ENCODE measurements around the gene EVI5. TPM values are rescaled to one million over a fixed set of nuclear protein-coding genes. Genes with fewer than 3 reads are reported as not detected.

The EVI5 gene
- total RNA-seq, 4 donors from 2014 or later, result 24.9 to 47.8 (median 28.5) TPM

DNA sequence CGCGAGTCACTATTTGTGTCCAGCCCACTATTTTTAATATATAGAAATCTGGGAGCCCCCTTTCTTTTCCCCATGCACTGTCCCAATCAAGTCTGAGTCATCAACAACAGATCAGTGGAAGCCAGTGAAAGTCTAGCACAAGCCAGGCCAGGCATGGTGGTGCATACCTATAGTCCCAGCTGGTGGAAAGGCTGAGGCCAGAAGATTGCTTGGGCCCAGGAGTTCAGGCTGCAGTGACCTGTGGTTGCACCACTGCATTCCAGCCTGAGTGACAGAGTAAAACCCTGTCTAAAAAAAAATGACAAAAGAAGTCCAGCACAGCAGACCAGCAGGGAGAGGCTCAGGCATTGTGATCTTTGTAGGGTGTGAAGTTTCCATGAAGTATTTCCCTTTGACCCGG is 38.0 kb upstream of the EVI5 start:
- no peak for TF ChIP-seq CTCF (IDR thresholded peaks at IDR 0.05; ENCODE audit: low read depth)

DNA sequence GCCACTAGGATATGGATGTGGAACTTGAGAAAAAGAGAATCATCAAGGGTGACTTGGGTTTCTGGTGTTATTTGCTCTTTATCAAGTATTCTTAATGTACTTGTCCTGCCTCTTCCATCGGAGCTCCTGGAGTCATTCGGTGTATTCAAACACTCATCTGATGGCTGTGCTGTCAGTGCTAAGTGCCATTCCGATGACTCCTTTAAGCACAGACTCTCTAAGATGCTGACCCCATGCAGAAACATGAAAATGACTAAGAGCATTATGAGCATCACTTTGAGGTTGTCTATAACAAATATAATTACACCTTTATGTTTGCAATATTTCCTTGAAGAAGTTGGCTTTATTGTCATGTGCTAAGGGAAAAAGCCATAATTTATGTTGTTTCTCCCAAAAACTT is 35.6 kb upstream of the EVI5 start:
- no peak for TF ChIP-seq CTCF (IDR thresholded peaks at IDR 0.05; ENCODE audit: low read depth)

GRCh38 chr1:92820024-92820423 is 35.1 kb upstream of the EVI5 start:
- TF ChIP-seq CTCF (IDR thresholded peaks at IDR 0.05; ENCODE audit: low read depth), result no peak

- TF ChIP-seq CTCF (IDR thresholded peaks at IDR 0.05; ENCODE audit: low read depth), result no peak
These were observed 33.3 kb upstream of the EVI5 start for GRCh38 chr1:92817986-92818764.

GRCh38 chr1:92817137-92817697 is 32.3 kb upstream of the EVI5 start:
- TF ChIP-seq CTCF (IDR thresholded peaks at IDR 0.05; ENCODE audit: low read depth), result no peak

DNA sequence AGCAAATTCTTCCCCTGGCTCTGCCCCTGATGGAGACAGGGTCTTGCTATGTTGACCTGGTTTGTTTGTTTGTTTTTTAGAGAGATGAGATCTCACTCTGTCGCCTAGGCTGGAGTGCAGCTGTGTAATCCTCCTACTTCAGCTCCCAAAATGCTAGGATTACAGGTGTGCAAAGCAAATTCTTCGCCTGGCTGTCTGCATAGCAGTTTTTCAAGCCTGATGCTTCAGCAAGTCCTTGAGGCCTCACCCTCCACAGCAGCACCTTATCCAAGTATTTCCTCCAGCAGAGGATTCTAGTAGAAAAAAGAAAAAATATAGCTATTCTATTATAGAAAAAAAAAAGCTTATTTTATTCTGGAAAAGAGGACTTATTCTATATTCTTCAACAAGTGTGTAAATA is 31.8 kb upstream of the EVI5 start:
- TF ChIP-seq CTCF (IDR thresholded peaks at IDR 0.05; ENCODE audit: low read depth), result no peak

DNA sequence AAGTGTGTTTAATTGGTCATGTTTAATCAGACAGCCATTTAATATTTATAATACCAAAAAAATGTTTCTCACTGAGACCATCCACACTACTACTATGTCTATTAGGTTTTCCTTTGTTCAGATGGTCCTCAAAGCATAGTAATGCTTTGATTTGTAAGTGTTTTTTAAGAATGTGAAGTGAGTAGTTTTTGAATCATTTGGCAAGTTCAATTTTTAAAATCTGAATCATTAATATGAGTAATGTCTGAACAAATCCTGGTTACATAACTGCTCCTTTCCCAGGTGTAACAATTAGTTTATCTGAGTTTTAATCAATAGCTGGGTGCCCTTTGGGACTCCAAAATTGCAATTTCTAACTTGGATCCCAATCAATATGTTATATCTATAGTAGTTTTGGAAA is 23.5 kb upstream of the EVI5 start:
- TF ChIP-seq CTCF (IDR thresholded peaks at IDR 0.05; ENCODE audit: low read depth), result no peak

Measured in subcutaneous adipose tissue (tissue), 4 donors.